ENCODE measurements around the gene AGAP1. TPM values are rescaled to one million over a fixed set of nuclear protein-coding genes. Genes with fewer than 3 reads are reported as not detected.

AGAP1 gene
- total RNA-seq, 2 experiments from 2014 or later, result not detected

DNA sequence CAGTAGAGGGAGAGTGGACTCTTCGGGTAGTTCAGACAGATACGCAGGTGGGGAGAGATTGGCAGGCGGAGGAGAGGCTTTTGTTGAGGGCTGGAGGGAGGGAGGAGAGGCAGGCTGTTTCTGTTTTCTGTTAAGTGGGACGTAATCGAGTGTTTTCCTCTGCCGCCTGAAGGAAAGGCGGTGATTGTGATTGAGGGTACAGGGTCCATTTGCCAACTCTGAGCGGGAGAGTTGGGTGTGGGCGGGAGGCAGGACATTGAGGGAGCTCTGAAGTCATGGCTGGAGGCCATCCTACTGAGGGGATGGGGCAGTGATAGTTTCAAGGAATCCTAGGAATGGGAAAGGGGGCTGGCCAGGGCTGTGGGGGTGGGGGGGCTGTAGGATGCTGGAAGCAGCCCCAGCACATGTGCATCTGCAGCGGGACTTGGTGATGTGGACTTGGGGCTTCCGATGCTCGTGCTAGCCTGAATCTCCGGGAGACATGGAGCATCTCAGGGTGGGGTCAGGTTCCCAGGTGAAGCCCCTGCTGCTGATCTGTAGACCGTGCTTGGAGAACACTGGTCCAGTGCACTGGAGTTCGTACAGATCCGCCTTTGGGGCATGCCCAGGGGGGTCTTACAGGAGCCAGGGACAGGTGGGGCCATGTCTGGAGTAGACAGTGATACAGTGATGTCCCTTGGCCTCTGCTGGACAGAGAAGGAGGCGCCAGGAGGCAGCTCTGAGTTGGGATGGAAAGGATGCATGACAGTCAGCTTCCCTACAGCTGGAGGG is 167.5 kb downstream of the AGAP1 start:
- BruUV-seq (replicated peaks), result no TSS peak
- intact Hi-C loops (cut with micrococcal nuclease; ENCODE audit: unreplicated experiment), result no loop called here
- ChIA-PET POLR2A (no interaction called here), CTCF (ENCODE audit: unreplicated experiment) (no interaction called here)
- Histone ChIP-seq H2AFZ (ENCODE audit: low read length) (no peak overlapping the region), H3K9me2 (ENCODE audit: insufficient read depth, low read length) (no peaks in the 10 kb centered on the region), H3K27ac (ENCODE audit: low read depth, low read length, poor library complexity, severe bottlenecking) (no peak overlapping the region), H3K4me2 (ENCODE audit: low read length) (no peak overlapping the region), H3K36me3 (ENCODE audit: insufficient read depth, low read length) (no peaks in the 10 kb centered on the region), H3K79me2 (ENCODE audit: insufficient read depth, low read depth, low read length) (no peaks in the 10 kb centered on the region), H4K20me1 (ENCODE audit: insufficient read depth, low read length) (no peaks in the 10 kb centered on the region; the same call in 1 of the 2 replicates), H3K9me3 (ENCODE audit: low read length) (no peaks in the 10 kb centered on the region), H3K4me3 (ENCODE audit: low read depth, low read length, poor library complexity, severe bottlenecking) (no peak overlapping the region), H3K4me1 (ENCODE audit: insufficient read depth, low read length, poor library complexity, severe bottlenecking) (no peaks in the 10 kb centered on the region)
- TF ChIP-seq, protein P1, sequence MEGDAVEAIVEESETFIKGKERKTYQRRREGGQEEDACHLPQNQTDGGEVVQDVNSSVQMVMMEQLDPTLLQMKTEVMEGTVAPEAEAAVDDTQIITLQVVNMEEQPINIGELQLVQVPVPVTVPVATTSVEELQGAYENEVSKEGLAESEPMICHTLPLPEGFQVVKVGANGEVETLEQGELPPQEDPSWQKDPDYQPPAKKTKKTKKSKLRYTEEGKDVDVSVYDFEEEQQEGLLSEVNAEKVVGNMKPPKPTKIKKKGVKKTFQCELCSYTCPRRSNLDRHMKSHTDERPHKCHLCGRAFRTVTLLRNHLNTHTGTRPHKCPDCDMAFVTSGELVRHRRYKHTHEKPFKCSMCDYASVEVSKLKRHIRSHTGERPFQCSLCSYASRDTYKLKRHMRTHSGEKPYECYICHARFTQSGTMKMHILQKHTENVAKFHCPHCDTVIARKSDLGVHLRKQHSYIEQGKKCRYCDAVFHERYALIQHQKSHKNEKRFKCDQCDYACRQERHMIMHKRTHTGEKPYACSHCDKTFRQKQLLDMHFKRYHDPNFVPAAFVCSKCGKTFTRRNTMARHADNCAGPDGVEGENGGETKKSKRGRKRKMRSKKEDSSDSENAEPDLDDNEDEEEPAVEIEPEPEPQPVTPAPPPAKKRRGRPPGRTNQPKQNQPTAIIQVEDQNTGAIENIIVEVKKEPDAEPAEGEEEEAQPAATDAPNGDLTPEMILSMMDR (conservative IDR thresholded peaks at IDR 0.05; ENCODE audit: low read length), result no peak
- TF ChIP-seq EZH2phosphoT487 (IDR thresholded peaks at IDR 0.05; ENCODE audit: borderline replicate concordance, low read depth, low read length), result no peak
- no peak for DNase-seq (ENCODE audit: low spot score)

DNA sequence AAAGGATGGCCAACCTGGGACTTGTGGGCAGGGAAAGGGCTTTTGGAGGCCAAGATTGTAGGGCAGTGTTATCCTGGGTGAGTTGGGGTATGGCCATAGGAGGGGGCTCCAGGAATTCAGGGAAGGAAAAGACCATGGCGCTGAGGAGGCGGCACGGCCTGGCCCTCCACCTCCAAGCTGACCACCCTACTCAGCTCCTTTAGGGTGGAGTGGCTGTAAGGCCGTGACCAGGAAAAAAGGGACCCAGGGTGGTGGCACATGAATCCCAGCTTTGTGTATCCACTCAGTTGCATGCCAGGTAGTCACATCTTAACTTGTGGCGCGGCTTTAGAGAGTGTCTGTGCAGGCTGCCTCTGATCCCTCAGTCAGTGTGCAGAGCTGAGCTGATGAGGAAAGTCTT is 168.1 kb downstream of the AGAP1 start:
- Histone ChIP-seq H3K9me3 (ENCODE audit: low read length) (no peaks in the 10 kb centered on the region), H2AFZ (ENCODE audit: low read length) (no peak overlapping the region), H3K4me1 (ENCODE audit: insufficient read depth, low read length, poor library complexity, severe bottlenecking) (no peaks in the 10 kb centered on the region), H3K4me2 (ENCODE audit: low read length) (no peak overlapping the region), H3K36me3 (ENCODE audit: insufficient read depth, low read length) (no peaks in the 10 kb centered on the region), H3K9me2 (ENCODE audit: insufficient read depth, low read length) (no peaks in the 10 kb centered on the region), H3K4me3 (ENCODE audit: low read depth, low read length, poor library complexity, severe bottlenecking) (no peak overlapping the region), H4K20me1 (ENCODE audit: insufficient read depth, low read length) (no peaks in the 10 kb centered on the region; the same call in 1 of the 2 replicates), H3K79me2 (ENCODE audit: insufficient read depth, low read depth, low read length) (no peaks in the 10 kb centered on the region), H3K27ac (ENCODE audit: low read depth, low read length, poor library complexity, severe bottlenecking) (no peak overlapping the region)
- no TSS peak for BruUV-seq (replicated peaks)
- intact Hi-C loops (cut with micrococcal nuclease; ENCODE audit: unreplicated experiment), result no loop called here
- no peak for DNase-seq (ENCODE audit: low spot score)
- ChIA-PET POLR2A (no interaction called here), CTCF (ENCODE audit: unreplicated experiment) (no interaction called here)
- TF ChIP-seq, protein P1 (conservative IDR thresholded peaks at IDR 0.05; ENCODE audit: low read length), result no peak
- TF ChIP-seq EZH2phosphoT487 (IDR thresholded peaks at IDR 0.05; ENCODE audit: borderline replicate concordance, low read depth, low read length), result no peak

DNA sequence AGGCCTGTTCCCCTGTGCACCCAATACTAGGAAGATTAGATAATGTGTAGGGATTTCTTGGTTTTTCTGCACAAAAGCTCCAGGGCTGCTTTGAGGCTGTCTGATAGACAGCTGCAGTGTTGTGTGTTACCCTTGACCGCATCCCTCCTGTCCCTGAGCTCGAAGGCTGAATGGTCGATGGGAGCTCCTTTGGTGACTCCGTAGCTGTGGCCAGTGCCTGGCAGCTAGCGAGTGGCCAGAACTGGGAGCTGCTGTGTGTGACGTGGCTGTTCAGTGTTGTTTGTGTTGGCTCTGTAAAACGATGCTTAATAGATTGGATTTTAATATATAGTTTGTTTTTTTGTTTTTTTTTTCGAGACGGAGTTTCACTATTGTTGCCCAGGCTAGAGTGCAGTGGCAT is 170.0 kb downstream of the AGAP1 start:
- Histone ChIP-seq H4K20me1 (ENCODE audit: insufficient read depth, low read length) (no peaks in the 10 kb centered on the region), H3K9me2 (ENCODE audit: insufficient read depth, low read length) (no peaks in the 10 kb centered on the region), H3K36me3 (ENCODE audit: insufficient read depth, low read length) (no peaks in the 10 kb centered on the region), H3K4me3 (ENCODE audit: low read depth, low read length, poor library complexity, severe bottlenecking) (no peak overlapping the region), H3K27ac (ENCODE audit: low read depth, low read length, poor library complexity, severe bottlenecking) (no peak overlapping the region), H3K9me3 (ENCODE audit: low read length) (no peaks in the 10 kb centered on the region), H3K4me1 (ENCODE audit: insufficient read depth, low read length, poor library complexity, severe bottlenecking) (no peaks in the 10 kb centered on the region), H3K79me2 (ENCODE audit: insufficient read depth, low read depth, low read length) (no peaks in the 10 kb centered on the region), H2AFZ (ENCODE audit: low read length) (no peak overlapping the region), H3K4me2 (ENCODE audit: low read length) (no peak overlapping the region)
- TF ChIP-seq EZH2phosphoT487 (IDR thresholded peaks at IDR 0.05; ENCODE audit: borderline replicate concordance, low read depth, low read length), result no peak
- TF ChIP-seq, protein P1 (conservative IDR thresholded peaks at IDR 0.05; ENCODE audit: low read length), result no peak
- BruUV-seq (replicated peaks), result no TSS peak
- ChIA-PET POLR2A (interaction anchor here (0.7 kb wide), 1 partner anchor 11 kb away, joined by 3 read pairs; no protein-coding TSS in a partner anchor), CTCF (ENCODE audit: unreplicated experiment) (no interaction called here)
- intact Hi-C loops (cut with micrococcal nuclease; ENCODE audit: unreplicated experiment), result no loop called here
- no peak for DNase-seq (ENCODE audit: low spot score)

Measured in OCI-LY7 (cell line).